PC-9 (cell line): Measurements from ENCODE around the gene FXYD3.

Experiments
- EZH2 ChIP-seq: fragments of 200-600 bp; sonication (generic); IDR thresholded peaks from 2 replicates; pipeline ENCODE4 v1.8.0; 2017; ENCODE audit warnings: antibody characterized with exemption, low read depth
- TF ChIP-seq, protein P1 (sequence below): fragments of 200-600 bp; sonication (generic); conservative IDR thresholded peaks from 2 replicates; pipeline ENCODE4 v1.6.1; 2017; ENCODE audit warnings: mixed run types, antibody characterized with exemption, mild to moderate bottlenecking, moderate library complexity

DNA sequence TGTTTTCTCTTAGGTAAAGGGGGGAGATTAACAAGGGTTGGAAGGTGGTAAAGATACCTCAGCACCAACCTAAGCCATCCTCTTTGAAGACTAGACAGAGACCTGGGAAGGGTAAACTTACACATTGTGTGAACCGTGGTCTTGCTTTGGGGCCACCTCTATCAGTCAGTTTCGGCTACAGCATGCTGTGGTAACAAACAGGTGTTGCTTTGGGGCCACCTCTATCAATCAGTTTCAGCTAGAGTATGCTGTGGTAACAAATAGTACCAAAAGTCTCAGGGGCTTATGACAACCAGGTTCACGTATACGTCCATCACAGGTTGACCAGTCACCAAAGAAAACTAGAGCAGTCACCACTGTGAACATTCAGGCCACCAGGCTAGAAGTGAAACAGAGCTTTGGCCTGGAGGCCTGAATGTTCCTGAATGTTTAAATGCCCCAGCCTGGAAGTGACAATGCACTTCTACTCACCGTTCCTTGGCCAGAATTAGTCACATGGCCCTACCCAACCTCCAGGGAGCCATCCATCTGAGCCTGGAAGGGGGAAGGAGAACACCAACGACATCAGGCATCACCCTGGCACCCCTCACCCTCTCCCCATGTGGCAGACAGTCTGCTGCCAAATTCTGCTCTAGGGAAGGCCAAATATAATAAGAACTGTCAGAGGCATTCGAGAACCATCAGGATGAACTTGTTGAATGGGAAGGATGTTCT lies 31.3 kb downstream of the FXYD3 start:
- TF ChIP-seq, protein P1, sequence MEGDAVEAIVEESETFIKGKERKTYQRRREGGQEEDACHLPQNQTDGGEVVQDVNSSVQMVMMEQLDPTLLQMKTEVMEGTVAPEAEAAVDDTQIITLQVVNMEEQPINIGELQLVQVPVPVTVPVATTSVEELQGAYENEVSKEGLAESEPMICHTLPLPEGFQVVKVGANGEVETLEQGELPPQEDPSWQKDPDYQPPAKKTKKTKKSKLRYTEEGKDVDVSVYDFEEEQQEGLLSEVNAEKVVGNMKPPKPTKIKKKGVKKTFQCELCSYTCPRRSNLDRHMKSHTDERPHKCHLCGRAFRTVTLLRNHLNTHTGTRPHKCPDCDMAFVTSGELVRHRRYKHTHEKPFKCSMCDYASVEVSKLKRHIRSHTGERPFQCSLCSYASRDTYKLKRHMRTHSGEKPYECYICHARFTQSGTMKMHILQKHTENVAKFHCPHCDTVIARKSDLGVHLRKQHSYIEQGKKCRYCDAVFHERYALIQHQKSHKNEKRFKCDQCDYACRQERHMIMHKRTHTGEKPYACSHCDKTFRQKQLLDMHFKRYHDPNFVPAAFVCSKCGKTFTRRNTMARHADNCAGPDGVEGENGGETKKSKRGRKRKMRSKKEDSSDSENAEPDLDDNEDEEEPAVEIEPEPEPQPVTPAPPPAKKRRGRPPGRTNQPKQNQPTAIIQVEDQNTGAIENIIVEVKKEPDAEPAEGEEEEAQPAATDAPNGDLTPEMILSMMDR = no peak
- no peak for TF ChIP-seq EZH2
